ENCODE data around the gene MT1E.
"Not testable (repeated sequence)": the region's sequence is repeated elsewhere in the genome, so short reads cannot be mapped to it uniquely, and the experiment has no call there.

The MT1E gene

GRCh38 chr16:56625140-56625942 lies at the start of gene MT1E:
Gene MT1E, plus strand, starts transcription at chr16:56625781. Its CDS starts 71 bp downstream, at chr16:56625852.
- DNase-seq (ENCODE audit: low read depth in 2 of 2), result peak in 1 of 2 donors; percentile 38

GRCh38 chr16:56576585-56577299 lies 48.8 kb upstream of the MT1E start:
- peak; percentile 78 to 87 for DNase-seq (ENCODE audit: low read depth in 2 of 2)

GRCh38 chr16:56577300-56577625 lies 48.3 kb upstream of the MT1E start:
- DNase-seq (ENCODE audit: low read depth in 2 of 2), result no peak

GRCh38 chr16:56580391-56581048 lies 45.1 kb upstream of the MT1E start:
- DNase-seq (ENCODE audit: low read depth in 2 of 2), result no peak

- DNase-seq (ENCODE audit: low read depth in 2 of 2), result not testable (repeated sequence)
Measured at GRCh38 chr16:56582911-56583310, 42.7 kb upstream of the MT1E start.

GRCh38 chr16:56583351-56584168 lies 42.0 kb upstream of the MT1E start:
- no peak for DNase-seq (ENCODE audit: low read depth in 2 of 2)

- DNase-seq (ENCODE audit: low read depth in 2 of 2), result no peak
Measured at GRCh38 chr16:56584276-56584675, 41.3 kb upstream of the MT1E start.

- no peak for DNase-seq (ENCODE audit: low read depth in 2 of 2)
Measured at GRCh38 chr16:56588781-56589140, 36.8 kb upstream of the MT1E start.

- no peak for DNase-seq (ENCODE audit: low read depth in 2 of 2)
Measured at GRCh38 chr16:56589141-56590039, 36.2 kb upstream of the MT1E start, which contains the start of gene MT3. Gene MT3, plus strand, starts transcription at chr16:56589528. Its CDS starts 63 bp downstream, at chr16:56589591.

- DNase-seq (ENCODE audit: low read depth in 2 of 2), result no peak
Measured at GRCh38 chr16:56591377-56592060, 34.1 kb upstream of the MT1E start.

- no peak for DNase-seq (ENCODE audit: low read depth in 2 of 2)
Measured at GRCh38 chr16:56593573-56594291, 31.8 kb upstream of the MT1E start.

GRCh38 chr16:56594292-56594619 lies 31.3 kb upstream of the MT1E start:
- no peak for DNase-seq (ENCODE audit: low read depth in 2 of 2)

- no peak for DNase-seq (ENCODE audit: low read depth in 2 of 2)
Measured at GRCh38 chr16:56600398-56600999, 25.1 kb upstream of the MT1E start.

- DNase-seq (ENCODE audit: low read depth in 2 of 2), result no peak
Measured at GRCh38 chr16:56601325-56601724, 24.3 kb upstream of the MT1E start.

GRCh38 chr16:56603589-56603988 lies 22.0 kb upstream of the MT1E start:
- no peak for DNase-seq (ENCODE audit: low read depth in 2 of 2)

- DNase-seq (ENCODE audit: low read depth in 2 of 2), result no peak
Measured at GRCh38 chr16:56604966-56605365, 20.6 kb upstream of the MT1E start.

- DNase-seq (ENCODE audit: low read depth in 2 of 2), result no peak
Measured at GRCh38 chr16:56605475-56605874, 20.1 kb upstream of the MT1E start.

- no peak for DNase-seq (ENCODE audit: low read depth in 2 of 2)
Measured at GRCh38 chr16:56606071-56606475, 19.5 kb upstream of the MT1E start.

GRCh38 chr16:56606476-56607108 lies 19.0 kb upstream of the MT1E start:
- DNase-seq (ENCODE audit: low read depth in 2 of 2), result no peak
